ENCODE measurements around the gene IFI44. TPM values are rescaled to one million over a fixed set of nuclear protein-coding genes. Genes with fewer than 3 reads are reported as not detected.

Gene IFI44
- polyA plus RNA-seq, 3 donors: 23.0 to 48.1 (median 35.5) TPM

DNA sequence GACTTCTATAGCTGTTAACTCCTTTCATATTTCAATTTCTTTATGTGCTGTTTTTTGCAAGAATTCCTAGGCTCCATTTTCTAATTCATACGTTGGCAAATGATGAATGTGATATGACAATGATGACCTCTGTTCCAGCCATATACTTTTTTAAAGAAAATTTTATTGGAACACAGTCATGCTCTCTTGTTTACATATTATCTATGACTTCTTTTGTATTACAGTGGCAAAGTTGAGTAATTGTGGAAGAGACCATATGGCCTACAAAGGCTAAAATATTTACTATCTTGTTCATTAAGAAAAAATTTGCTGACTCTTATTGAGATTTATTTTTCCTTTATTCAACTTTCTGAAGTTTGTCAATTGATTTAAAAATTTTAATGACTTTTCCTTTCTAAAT, 22.3 kb upstream of the IFI44 start:
- Histone ChIP-seq H4K20me1 (ENCODE audit: insufficient read depth, low read length) (no peaks in the 10 kb centered on the region), H2AFZ (ENCODE audit: insufficient read depth, low read depth, low read length, poor library complexity, severe bottlenecking) (no peak overlapping the region), H3K79me2 (ENCODE audit: insufficient read depth, low read length) (no peaks in the 10 kb centered on the region), H3K4me2 (replicated peaks; ENCODE audit: extremely low read depth, low read length, poor library complexity, severe bottlenecking) (no peak overlapping the region), H3K4me1 (ENCODE audit: control insufficient read depth in 1 of 2, insufficient read depth in 2 of 2, low read length in 2 of 2) (peaks cover 0 to 4% of the 10 kb centered on the region in 2 donors), H3K27ac (ENCODE audit: low read depth in 1 of 2, low read length in 2 of 2) (no peak overlapping the region), H3K36me3 (replicated peaks in 1 of 2; ENCODE audit: control insufficient read depth in 1 of 2, insufficient read depth in 2 of 2, low read length in 2 of 2) (no peaks in the 10 kb centered on the region), H3K27me3 (ENCODE audit: control insufficient read depth in 2 of 2, insufficient read depth in 2 of 2, low read length in 2 of 2) (no peaks in the 10 kb centered on the region), H3K9me3 (replicated peaks in 1 of 2; ENCODE audit: control insufficient read depth in 1 of 2, insufficient read depth in 1 of 2, low read length in 2 of 2) (no peaks in the 10 kb centered on the region), H3K4me3 (replicated peaks in 1 of 3; ENCODE audit: low read depth in 2 of 3, low read length in 3 of 3) (no peak overlapping the region), H3K9ac (ENCODE audit: insufficient read depth, low read length, poor library complexity, severe bottlenecking) (no peak overlapping the region)
- H3K4me3 Mint-ChIP-seq: no peak overlapping the region
- H3K9me3 Mint-ChIP-seq: no peaks in the 10 kb centered on the region
- peaks cover 3 to 6% of the 10 kb centered on the region in 2 donors for H3K36me3 Mint-ChIP-seq
- H3K27me3 Mint-ChIP-seq (ENCODE audit: low read depth in 3 of 3): peaks cover 0 to 1% (median 1%) of the 10 kb centered on the region in 3 donors
- WGBS (ENCODE audit: insufficient coverage): no CpG with 5 or more reads among the region's 1 CpG
- DNase-seq: no peak
- intact Hi-C loops (cut with micrococcal nuclease): no loop called here
- H3K27ac Mint-ChIP-seq: no peak overlapping the region
- peaks cover 8% of the 10 kb centered on the region for H3K4me1 Mint-ChIP-seq
- TF ChIP-seq, protein P1, sequence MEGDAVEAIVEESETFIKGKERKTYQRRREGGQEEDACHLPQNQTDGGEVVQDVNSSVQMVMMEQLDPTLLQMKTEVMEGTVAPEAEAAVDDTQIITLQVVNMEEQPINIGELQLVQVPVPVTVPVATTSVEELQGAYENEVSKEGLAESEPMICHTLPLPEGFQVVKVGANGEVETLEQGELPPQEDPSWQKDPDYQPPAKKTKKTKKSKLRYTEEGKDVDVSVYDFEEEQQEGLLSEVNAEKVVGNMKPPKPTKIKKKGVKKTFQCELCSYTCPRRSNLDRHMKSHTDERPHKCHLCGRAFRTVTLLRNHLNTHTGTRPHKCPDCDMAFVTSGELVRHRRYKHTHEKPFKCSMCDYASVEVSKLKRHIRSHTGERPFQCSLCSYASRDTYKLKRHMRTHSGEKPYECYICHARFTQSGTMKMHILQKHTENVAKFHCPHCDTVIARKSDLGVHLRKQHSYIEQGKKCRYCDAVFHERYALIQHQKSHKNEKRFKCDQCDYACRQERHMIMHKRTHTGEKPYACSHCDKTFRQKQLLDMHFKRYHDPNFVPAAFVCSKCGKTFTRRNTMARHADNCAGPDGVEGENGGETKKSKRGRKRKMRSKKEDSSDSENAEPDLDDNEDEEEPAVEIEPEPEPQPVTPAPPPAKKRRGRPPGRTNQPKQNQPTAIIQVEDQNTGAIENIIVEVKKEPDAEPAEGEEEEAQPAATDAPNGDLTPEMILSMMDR (IDR thresholded peaks at IDR 0.05): no peak

- Mint-ChIP-seq H3K36me3 (peaks cover 3% of the 10 kb centered on the region in 2 donors), H3K9me3 (peaks cover 0 to 2% (median 0%) of the 10 kb centered on the region in 7 donors), H3K27me3 (ENCODE audit: low read depth in 3 of 3) (peaks cover 0 to 1% (median 1%) of the 10 kb centered on the region in 3 donors), H3K4me3 (no peak overlapping the region), H3K4me1 (no peaks in the 10 kb centered on the region), H3K27ac (no peak overlapping the region)
- H3K4me3 ChIP-seq (replicated peaks in 1 of 3; ENCODE audit: low read depth in 2 of 3, low read length in 3 of 3): no peak overlapping the region
- no peak for DNase-seq
- H3K79me2 ChIP-seq (ENCODE audit: insufficient read depth, low read length): no peaks in the 10 kb centered on the region
- no peaks in the 10 kb centered on the region for H4K20me1 ChIP-seq (ENCODE audit: insufficient read depth, low read length)
- H2AFZ ChIP-seq (ENCODE audit: insufficient read depth, low read depth, low read length, poor library complexity, severe bottlenecking): no peak overlapping the region
- H3K9me3 ChIP-seq (replicated peaks in 1 of 2; ENCODE audit: control insufficient read depth in 1 of 2, insufficient read depth in 1 of 2, low read length in 2 of 2): no peaks in the 10 kb centered on the region
- H3K36me3 ChIP-seq (replicated peaks in 1 of 2; ENCODE audit: control insufficient read depth in 1 of 2, insufficient read depth in 2 of 2, low read length in 2 of 2): no peaks in the 10 kb centered on the region
- intact Hi-C loops (cut with micrococcal nuclease): no loop called here
- H3K9ac ChIP-seq (ENCODE audit: insufficient read depth, low read length, poor library complexity, severe bottlenecking): no peak overlapping the region
- H3K4me1 ChIP-seq (ENCODE audit: control insufficient read depth in 1 of 2, insufficient read depth in 2 of 2, low read length in 2 of 2): no peaks in the 10 kb centered on the region
- H3K4me2 ChIP-seq (replicated peaks; ENCODE audit: extremely low read depth, low read length, poor library complexity, severe bottlenecking): no peak overlapping the region
- TF ChIP-seq, protein P1 (IDR thresholded peaks at IDR 0.05): no peak
- no CpG with 5 or more reads among the region's 2 CpGs for WGBS (ENCODE audit: insufficient coverage)
- H3K27ac ChIP-seq (ENCODE audit: low read depth in 1 of 2, low read length in 2 of 2): no peak overlapping the region
- no peaks in the 10 kb centered on the region for H3K27me3 ChIP-seq (ENCODE audit: control insufficient read depth in 2 of 2, insufficient read depth in 2 of 2, low read length in 2 of 2)
These were observed 19.0 kb upstream of the IFI44 start for GRCh38 chr1:78630600-78630999.
